ENCODE measurements around the gene ALPI.

Gene ALPI

GRCh38 chr2:232502911-232503808 is 47.2 kb downstream of the ALPI start:
- no peak for DNase-seq

- DNase-seq, result no peak
These were observed 47.9 kb downstream of the ALPI start for GRCh38 chr2:232503809-232504323.

GRCh38 chr2:232504438-232504837 is 48.5 kb downstream of the ALPI start:
- no peak for DNase-seq

- no peak for DNase-seq
These were observed 49.9 kb downstream of the ALPI start for GRCh38 chr2:232505856-232506255.

- no peak for DNase-seq
These were observed 50.8 kb downstream of the ALPI start for GRCh38 chr2:232506709-232507108.

- DNase-seq, result no peak
These were observed 52.3 kb downstream of the ALPI start for GRCh38 chr2:232508251-232508650.
